GM23248 (cell line): Measurements from ENCODE around the gene CCNYL1. TPM values are rescaled to one million over a fixed set of nuclear protein-coding genes. Genes with fewer than 3 reads are reported as not detected.

ENCODE experiments used
- DNase-seq: peaks from one replicate; pipeline ENCODE4 v3.0.0-alpha.2; 2015
- H2AFZ ChIP-seq: fragments of 200-600 bp; sonication (generic); 2 replicates; pipeline ENCODE4 v1.6.1; 2016; ENCODE audit warnings: antibody characterized with exemption
- H3F3A ChIP-seq: fragments of 200-600 bp; sonication (generic); 2 replicates; pipeline ENCODE4 v1.6.1; 2016; ENCODE audit warnings: mild to moderate bottlenecking, antibody characterized with exemption, mixed run types; ENCODE audit not compliant: insufficient read depth
- H3K27ac ChIP-seq: fragments of 200-600 bp; sonication (generic); 2 replicates; pipeline ENCODE4 v1.5.1; 2016; ENCODE audit warnings: mild to moderate bottlenecking
- H3K27me3 ChIP-seq: fragments of 200-600 bp; sonication (generic); replicated peaks from 2 replicates; pipeline ENCODE4 v1.6.1; 2016; ENCODE audit warnings: mild to moderate bottlenecking; ENCODE audit not compliant: insufficient read depth
- H3K36me3 ChIP-seq: fragments of 200-600 bp; sonication (generic); 2 replicates; pipeline ENCODE4 v1.6.1; 2016; ENCODE audit warnings: low read depth, mild to moderate bottlenecking
- H3K4me1 ChIP-seq: fragments of 200-600 bp; sonication (generic); 2 replicates; pipeline ENCODE4 v1.6.1; 2016; ENCODE audit warnings: mild to moderate bottlenecking; ENCODE audit not compliant: insufficient read depth
- H3K4me2 ChIP-seq: fragments of 200-600 bp; sonication (generic); one replicate; pipeline ENCODE4 v1.6.1; 2016; ENCODE audit warnings: mild to moderate bottlenecking; ENCODE audit not compliant: unreplicated experiment
- H3K4me3 ChIP-seq: fragments of 200-600 bp; sonication (generic); 2 replicates; pipeline ENCODE4 v1.5.1; 2016; ENCODE audit warnings: mild to moderate bottlenecking
- H3K79me2 ChIP-seq: fragments of 200-600 bp; sonication (generic); 2 replicates; pipeline ENCODE4 v1.6.1; 2016; ENCODE audit warnings: mild to moderate bottlenecking; ENCODE audit not compliant: insufficient read depth
- H3K9ac ChIP-seq: fragments of 200-600 bp; sonication (generic); 2 replicates; pipeline ENCODE4 v1.6.1; 2016; ENCODE audit warnings: mild to moderate bottlenecking
- H3K9me2 ChIP-seq: fragments of 200-600 bp; sonication (generic); 2 replicates; pipeline ENCODE4 v1.6.1; 2016; ENCODE audit warnings: mixed run types, mild to moderate bottlenecking, moderate library complexity; ENCODE audit not compliant: insufficient read depth
- H3K9me3 ChIP-seq: fragments of 200-600 bp; sonication (generic); one replicate; pipeline ENCODE4 v1.6.1; 2017; ENCODE audit warnings: low read depth
- H4K20me1 ChIP-seq: fragments of 200-600 bp; sonication (generic); 2 replicates; pipeline ENCODE4 v1.6.0; 2016; ENCODE audit not compliant: insufficient read depth
- EZH2 ChIP-seq: fragments of 200-600 bp; sonication (generic); IDR thresholded peaks from 2 replicates; pipeline ENCODE4 v1.6.1; 2018; ENCODE audit warnings: antibody characterized with exemption, mild to moderate bottlenecking; ENCODE audit not compliant: insufficient read depth, poor library complexity, severe bottlenecking
- EZH2phosphoT487 ChIP-seq: fragments of 200-600 bp; sonication (generic); IDR thresholded peaks from 2 replicates; pipeline ENCODE4 v1.6.1; 2018; ENCODE audit warnings: antibody characterized with exemption, moderate library complexity, mild to moderate bottlenecking, low read depth; ENCODE audit not compliant: insufficient read depth
- WGBS, 2 experiments: methylation state at CpG; one replicate each; pipeline ENCODE4 v1.1.6; 2015 to 2017; ENCODE audit warnings: low lambda C conversion rate in 2 of 2, low coverage in 1 of 2; ENCODE audit errors: missing lambda C conversion rate in 2 of 2; 5-methylcytosine and 5-hydroxymethylcytosine counted together
- in situ Hi-C: fragments of 300-500 bp; cut with MboI; formaldehyde crosslinking; loops from 2 replicates; pipeline ENCODE4 v1.15.0; 2020
- polyA plus RNA-seq: library from polyadenylated mRNA; unstranded; fragments of >200 nt; fragmentation: Nextera tagmentation; extraction: Ambion mirVana; gene quantifications from 2 replicates; pipeline ENCODE4 v1.2.1, GENCODE V29; 2016
- total RNA-seq: library from RNA; depleted of rRNA; stranded (reverse); fragments of >200 nt; shearing (Covaris generic); gene quantifications from 2 replicates; pipeline ENCODE4 v1.2.3, GENCODE V29; 2014

CCNYL1 gene
- total and polyA plus RNA-seq, 2 experiments from 2014 or later, result 12.5 to 12.7 TPM

- Histone ChIP-seq H3K4me3 (no peak overlapping the region), H3K36me3 (no peaks in the 10 kb centered on the region), H2AFZ (no peak overlapping the region), H3K9me3 (no peaks in the 10 kb centered on the region), H3K4me1 (no peaks in the 10 kb centered on the region), H3K4me2 (no peak overlapping the region), H3K27ac (no peak overlapping the region), H3F3A (no peaks in the 10 kb centered on the region), H3K9ac (no peak overlapping the region), H4K20me1 (no peaks in the 10 kb centered on the region), H3K27me3 (no peaks in the 10 kb centered on the region), H3K79me2 (no peaks in the 10 kb centered on the region), H3K9me2 (no peaks in the 10 kb centered on the region)
- in situ Hi-C loops, result no loop called here
- TF ChIP-seq EZH2, result no peak
- TF ChIP-seq EZH2phosphoT487, result no peak
- 76 to 80% methylated on average over 13 of the region's 13 CpGs for WGBS, 2 experiments
- DNase-seq, result peak; percentile 29
Measured at GRCh38 chr2:207772081-207772843, 60.8 kb downstream of the CCNYL1 start.

GRCh38 chr2:207772844-207773205, 61.4 kb downstream of the CCNYL1 start:
- Histone ChIP-seq H2AFZ (no peak overlapping the region), H3K9me2 (no peaks in the 10 kb centered on the region), H3F3A (no peaks in the 10 kb centered on the region), H3K79me2 (no peaks in the 10 kb centered on the region), H3K4me2 (no peak overlapping the region), H3K4me1 (no peaks in the 10 kb centered on the region), H3K9me3 (no peaks in the 10 kb centered on the region), H3K27me3 (no peaks in the 10 kb centered on the region), H3K27ac (no peak overlapping the region), H3K9ac (no peak overlapping the region), H3K4me3 (no peak overlapping the region), H4K20me1 (no peaks in the 10 kb centered on the region), H3K36me3 (no peaks in the 10 kb centered on the region)
- no peak for TF ChIP-seq EZH2
- no peak for DNase-seq
- 87 to 92% methylated on average over 12 to 13 of the region's 13 CpGs for WGBS, 2 experiments
- in situ Hi-C loops, result no loop called here

- no peak overlapping the region for H3K4me2 ChIP-seq
- no peak overlapping the region for H3K9ac ChIP-seq
- no peak for DNase-seq
- H3K27me3 ChIP-seq, result no peaks in the 10 kb centered on the region
- H3K4me3 ChIP-seq, result no peak overlapping the region
- 77 to 88% methylated on average over 3 of the region's 3 CpGs for WGBS, 2 experiments
- H3F3A ChIP-seq, result no peaks in the 10 kb centered on the region
- no peaks in the 10 kb centered on the region for H4K20me1 ChIP-seq
- in situ Hi-C loops, result no loop called here
- no peak overlapping the region for H2AFZ ChIP-seq
- no peak overlapping the region for H3K27ac ChIP-seq
- no peaks in the 10 kb centered on the region for H3K9me3 ChIP-seq
- H3K9me2 ChIP-seq, result no peaks in the 10 kb centered on the region
- TF ChIP-seq EZH2 (no peak), EZH2phosphoT487 (no peak)
- H3K79me2 ChIP-seq, result no peaks in the 10 kb centered on the region
- no peaks in the 10 kb centered on the region for H3K36me3 ChIP-seq
- H3K4me1 ChIP-seq, result no peaks in the 10 kb centered on the region
Measured at GRCh38 chr2:207775473-207775872, 64.0 kb downstream of the CCNYL1 start.

DNA sequence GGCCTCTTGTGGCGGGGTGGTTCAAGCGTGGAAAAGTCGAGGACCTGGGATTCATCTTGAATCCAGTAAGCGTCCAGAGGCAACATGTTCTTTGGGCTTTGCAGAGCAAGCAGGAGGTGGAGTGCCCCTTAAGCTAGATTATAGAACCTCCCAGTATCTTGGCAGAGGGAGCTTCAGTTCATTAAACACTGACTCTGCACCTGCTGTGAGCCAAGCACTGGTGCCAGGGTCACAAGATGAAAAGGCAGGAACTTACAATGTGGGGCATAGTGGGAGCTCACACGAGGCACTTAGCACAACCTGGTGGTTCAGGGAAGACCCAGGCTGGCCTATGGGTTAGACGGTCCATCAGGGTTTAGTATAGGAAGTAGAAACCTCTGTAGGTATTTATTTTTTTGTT, 65.7 kb downstream of the CCNYL1 start:
- Histone ChIP-seq H3K9me3 (no peaks in the 10 kb centered on the region), H3K79me2 (no peaks in the 10 kb centered on the region), H3K27ac (no peak overlapping the region), H3K4me3 (no peak overlapping the region), H3K9me2 (no peaks in the 10 kb centered on the region), H3K36me3 (no peaks in the 10 kb centered on the region), H4K20me1 (no peaks in the 10 kb centered on the region), H3K4me1 (no peaks in the 10 kb centered on the region), H2AFZ (no peak overlapping the region), H3F3A (no peaks in the 10 kb centered on the region), H3K9ac (no peak overlapping the region), H3K4me2 (no peak overlapping the region), H3K27me3 (no peaks in the 10 kb centered on the region)
- TF ChIP-seq EZH2, result no peak
- no peak for TF ChIP-seq EZH2phosphoT487
- DNase-seq, result no peak
- in situ Hi-C loops, result no loop called here
- 74 to 76% methylated on average over 6 of the region's 6 CpGs for WGBS, 2 experiments
